ENCODE measurements around the gene RFPL1.
"Not testable (repeated sequence)": the region's sequence is repeated elsewhere in the genome, so short reads cannot be mapped to it uniquely, and the experiment has no call there.

- TF ChIP-seq POLR2A, CTCF (IDR thresholded peaks at IDR 0.05): not testable (repeated sequence)
Measured at GRCh38 chr22:29438283-29438682, at the start of gene RFPL1.
